Transverse colon (tissue), 4 donors: ENCODE results near the gene ZMYND12. TPM values are rescaled to one million over a fixed set of nuclear protein-coding genes. Genes with fewer than 3 reads are reported as not detected.
A peak's percentile ranks its signal among the peaks of the same experiment; 100 is the strongest.

Experiments
- DNase-seq: peaks from one replicate; pipeline ENCODE4 v3.0.0-alpha.2; 2019
- H3K27ac ChIP-seq, 4 donors: fragments of 200-600 bp; sonication (generic); 2 replicates each; pipeline ENCODE4 v1.5.1; 2016 to 2018; ENCODE audit warnings: inconsistent platforms in 4 of 4
- H3K27me3 ChIP-seq: fragments of 200-600 bp; sonication (generic); 2 replicates; pipeline ENCODE4 v1.5.1; 2017; ENCODE audit warnings: inconsistent platforms
- H3K36me3 ChIP-seq, 4 donors: fragments of 200-600 bp; sonication (generic); 2 replicates each; pipeline ENCODE4 v1.5.1; 2017 to 2019; ENCODE audit warnings: inconsistent platforms in 4 of 4
- H3K4me1 ChIP-seq, 4 donors: fragments of 200-600 bp; sonication (generic); 2 replicates each; pipeline ENCODE4 v1.5.1; 2017 to 2020; ENCODE audit warnings: inconsistent platforms in 4 of 4
- H3K4me3 ChIP-seq, 4 donors: fragments of 200-600 bp; sonication (generic); 1 replicate in 1 of 4; 2 replicates in 3 of 4; pipeline versions ENCODE4 v1.5.1 to v1.6.1; 2017 to 2019; ENCODE audit warnings: inconsistent platforms in 4 of 4
- H3K9me3 ChIP-seq, 2 donors: fragments of 200-600 bp; sonication (generic); 2 replicates each; pipeline ENCODE4 v1.5.1; 2017 to 2019; ENCODE audit warnings: inconsistent platforms in 2 of 2
- EP300 ChIP-seq: sonication (generic); formaldehyde crosslinking; IDR thresholded peaks from one replicate; pipeline ENCODE4 v1.6.1; 2017; ENCODE audit warnings: antibody characterized with exemption, low read depth
- POLR2A ChIP-seq: fragments of 450-650 bp; IDR thresholded peaks from one replicate; pipeline ENCODE4 v1.6.1; 2016; ENCODE audit warnings: antibody characterized with exemption, mild to moderate bottlenecking, moderate library complexity
- POLR2AphosphoS5 ChIP-seq, 3 donors: sonication (generic); formaldehyde crosslinking; IDR thresholded peaks; one replicate each; pipeline ENCODE4 v1.6.1; 2016; ENCODE audit warnings: antibody characterized with exemption in 3 of 3
- WGBS, 2 donors: methylation state at CpG; one replicate each; pipeline ENCODE4 v1.1.5; 2018; ENCODE audit warnings: low coverage in 1 of 2; 5-methylcytosine and 5-hydroxymethylcytosine counted together
- in situ Hi-C, 4 donors: fragments of 200-750 bp; cut with MboI; loops; one replicate each; pipeline versions ENCODE4 v1.15.0 to v1.15.1; 2017; ENCODE audit warnings: low sequenced_read_pairs in 3 of 4, low pct_ligation_motif_present in 1 of 4, low pct_unique_long_range_greater_than_20kb in 1 of 4
- intact Hi-C: fragments of 100-400 bp; cut with DNase I; formaldehyde crosslinking; loops from one replicate; pipeline ENCODE4 v1.15.1; 2023; ENCODE audit warnings: low total_unique reads
- total RNA-seq, 4 donors: library from RNA; depleted of rRNA; stranded (reverse); fragments of >200 nt; gene quantifications; one replicate each; pipeline ENCODE4 v1.1.0, GENCODE V29; 2016
- TF ChIP-seq, protein P1 (sequence below), 5 experiments: fragments of 200-600 bp in 3 of 5; fragments of 450-650 bp in 2 of 5; sonication (generic) in 3 of 5; IDR thresholded peaks; 1 replicate in 2 of 5; 2 replicates in 3 of 5; pipeline ENCODE4 v1.5.1; 2016 to 2017; ENCODE audit warnings: antibody characterized with exemption in 5 of 5, inconsistent platforms in 3 of 5, mild to moderate bottlenecking in 2 of 5, moderate library complexity in 1 of 5

Gene ZMYND12
- total RNA-seq, 4 donors from 2014 or later, result 4.3 to 8.7 TPM; not detected in 2

GRCh38 chr1:42431514-42431913 is 24.3 kb downstream of the ZMYND12 start:
- 33 to 48% methylated on average over 3 of the region's 3 CpGs for WGBS, 2 donors
- no peaks in the 10 kb centered on the region for H3K36me3 ChIP-seq
- peak overlapping the region; percentile 65 to 80 (median 76) for H3K27ac ChIP-seq
- intact Hi-C loops, result no loop called here
- TF ChIP-seq POLR2A (no peak), POLR2AphosphoS5 (IDR thresholded peaks at IDR 0.05) (peak in 2 of 3 donors; percentile 43 to 68), EP300 (no peak)
- TF ChIP-seq, protein P1, sequence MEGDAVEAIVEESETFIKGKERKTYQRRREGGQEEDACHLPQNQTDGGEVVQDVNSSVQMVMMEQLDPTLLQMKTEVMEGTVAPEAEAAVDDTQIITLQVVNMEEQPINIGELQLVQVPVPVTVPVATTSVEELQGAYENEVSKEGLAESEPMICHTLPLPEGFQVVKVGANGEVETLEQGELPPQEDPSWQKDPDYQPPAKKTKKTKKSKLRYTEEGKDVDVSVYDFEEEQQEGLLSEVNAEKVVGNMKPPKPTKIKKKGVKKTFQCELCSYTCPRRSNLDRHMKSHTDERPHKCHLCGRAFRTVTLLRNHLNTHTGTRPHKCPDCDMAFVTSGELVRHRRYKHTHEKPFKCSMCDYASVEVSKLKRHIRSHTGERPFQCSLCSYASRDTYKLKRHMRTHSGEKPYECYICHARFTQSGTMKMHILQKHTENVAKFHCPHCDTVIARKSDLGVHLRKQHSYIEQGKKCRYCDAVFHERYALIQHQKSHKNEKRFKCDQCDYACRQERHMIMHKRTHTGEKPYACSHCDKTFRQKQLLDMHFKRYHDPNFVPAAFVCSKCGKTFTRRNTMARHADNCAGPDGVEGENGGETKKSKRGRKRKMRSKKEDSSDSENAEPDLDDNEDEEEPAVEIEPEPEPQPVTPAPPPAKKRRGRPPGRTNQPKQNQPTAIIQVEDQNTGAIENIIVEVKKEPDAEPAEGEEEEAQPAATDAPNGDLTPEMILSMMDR (IDR thresholded peaks at IDR 0.05), result no peak
- peak; percentile 27 for DNase-seq
- H3K4me3 ChIP-seq, result no peak overlapping the region
- no peaks in the 10 kb centered on the region for H3K9me3 ChIP-seq
- peaks cover 3 to 22% (median 9%) of the 10 kb centered on the region in 4 donors for H3K4me1 ChIP-seq
- in situ Hi-C loops, result no loop called here
- no peaks in the 10 kb centered on the region for H3K27me3 ChIP-seq

GRCh38 chr1:42430286-42431135 is 25.3 kb downstream of the ZMYND12 start:
- Histone ChIP-seq H3K4me1 (peaks cover 3 to 22% (median 9%) of the 10 kb centered on the region in 4 donors), H3K9me3 (no peaks in the 10 kb centered on the region), H3K36me3 (no peaks in the 10 kb centered on the region), H3K27ac (peak overlapping the region; percentile 65 to 80 (median 76)), H3K4me3 (no peak overlapping the region), H3K27me3 (no peaks in the 10 kb centered on the region)
- DNase-seq, result no peak
- TF ChIP-seq, protein P1 (IDR thresholded peaks at IDR 0.05), result no peak
- TF ChIP-seq POLR2A, result no peak
- no peak for TF ChIP-seq EP300
- in situ Hi-C loops, result no loop called here
- 82 to 100% methylated on average over 2 to 3 of the region's 3 CpGs for WGBS, 2 donors
- intact Hi-C loops, result no loop called here

DNA sequence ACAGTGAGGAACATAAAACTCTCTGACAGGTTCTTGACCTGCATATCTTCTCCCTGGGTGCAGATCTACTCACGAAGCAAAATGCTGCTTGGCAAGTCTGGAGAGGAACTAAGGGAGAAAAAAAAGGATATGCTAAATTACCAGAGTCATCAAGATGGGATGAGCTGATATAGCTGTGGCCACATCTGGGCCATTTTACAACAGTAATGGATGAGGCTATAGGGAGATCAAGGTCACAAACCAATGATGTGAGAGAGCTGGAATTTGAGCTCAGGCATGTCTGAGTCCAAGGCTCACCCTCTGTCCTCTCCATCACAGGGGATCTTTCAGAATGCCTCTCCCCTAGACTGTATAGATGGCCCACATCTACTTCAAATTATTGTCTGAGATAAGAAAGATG is 26.2 kb downstream of the ZMYND12 start:
- Histone ChIP-seq H3K9me3 (no peaks in the 10 kb centered on the region), H3K27me3 (no peaks in the 10 kb centered on the region), H3K4me1 (peaks cover 3 to 22% (median 9%) of the 10 kb centered on the region in 4 donors), H3K4me3 (no peak overlapping the region), H3K27ac (no peak overlapping the region), H3K36me3 (no peaks in the 10 kb centered on the region)
- intact Hi-C loops, result no loop called here
- no peak for DNase-seq
- TF ChIP-seq, protein P1 (IDR thresholded peaks at IDR 0.05), result no peak
- TF ChIP-seq POLR2A (no peak), EP300 (no peak), POLR2AphosphoS5 (IDR thresholded peaks at IDR 0.05) (no peak)
- WGBS, 2 donors, result 65% methylated on average over 1 of the region's 1 CpG; no CpG with 5 or more reads in 1 of the 2 donors
- in situ Hi-C loops, result no loop called here

DNA sequence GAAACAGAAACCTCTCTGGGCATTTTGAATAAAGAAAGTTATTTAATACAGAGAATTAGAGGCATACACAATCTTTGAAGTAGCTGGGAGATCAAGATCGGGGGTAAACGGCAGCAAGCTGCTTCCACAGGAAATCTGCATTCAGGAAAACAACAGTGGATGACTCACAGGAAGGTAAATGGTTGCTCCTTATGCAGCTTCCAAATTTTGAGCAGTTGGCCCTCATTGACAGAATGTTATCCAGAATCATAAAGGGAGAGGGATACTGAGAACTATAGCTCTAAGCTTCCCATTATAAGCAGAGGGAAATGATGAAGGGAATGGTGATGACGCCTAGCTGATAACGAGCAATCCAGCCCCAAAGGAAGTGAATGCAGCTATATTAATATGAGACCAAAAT is 28.6 kb downstream of the ZMYND12 start:
- DNase-seq, result no peak
- Histone ChIP-seq H3K9me3 (no peaks in the 10 kb centered on the region), H3K36me3 (no peaks in the 10 kb centered on the region), H3K27ac (no peak overlapping the region), H3K4me3 (no peak overlapping the region), H3K27me3 (no peaks in the 10 kb centered on the region), H3K4me1 (peaks cover 1 to 22% (median 9%) of the 10 kb centered on the region in 4 donors)
- in situ Hi-C loops (no loop called here), intact Hi-C loops (no loop called here)
- WGBS, 2 donors, result 73 to 100% methylated on average over 4 of the region's 4 CpGs
- no peak for TF ChIP-seq POLR2A
